H1 (cell line): ENCODE results near the gene MRPL4. TPM values are rescaled to one million over a fixed set of nuclear protein-coding genes. Genes with fewer than 3 reads are reported as not detected.

Experiments
- CTCF ChIA-PET: fragments of 300-600 bp; sonication (Branson Sonifier 250); formaldehyde crosslinking; loops from one replicate; lab custom pipeline; 2021; ENCODE audit not compliant: partially characterized antibody; lab: Charles Lee
- POLR2A ChIA-PET: fragments of 300-600 bp; sonication (Branson Sonifier 250); formaldehyde crosslinking; loops from one replicate; lab custom pipeline; 2021; ENCODE audit warnings: inconsistent platforms; ENCODE audit not compliant: partially characterized antibody; lab: Charles Lee
- DNase-seq, 2 experiments: peaks; one replicate each; pipeline versions ENCODE4 v3.0.0 to v3.0.0-alpha.2; 2010 to 2022; ENCODE audit warnings: low spot score in 2 of 2, low read depth in 1 of 2, mixed read lengths in 1 of 2
- FAIRE-seq: peaks from 2 replicates; lab custom pipeline; 2011; peaks lifted over from hg19 to GRCh38; lab: Jason Lieb, UNC
- H2AFZ ChIP-seq: 2 replicates; pipeline ENCODE4 v1.8.1; 2012; ENCODE audit warnings: low read length, inconsistent platforms
- H2AK5ac ChIP-seq: 2 replicates; pipeline ENCODE4 v1.6.1; 2013; ENCODE audit warnings: low read depth, low read length
- H2BK120ac ChIP-seq: replicated peaks from 2 replicates; pipeline ENCODE3; 2013; ENCODE audit warnings: low read depth, low read length, inconsistent platforms
- H2BK12ac ChIP-seq: 2 replicates; pipeline ENCODE4 v1.6.1; 2013; ENCODE audit warnings: low read depth, low read length
- H2BK15ac ChIP-seq: 2 replicates; pipeline ENCODE4 v1.6.1; 2013; ENCODE audit warnings: low read length
- H2BK20ac ChIP-seq: 2 replicates; pipeline ENCODE4 v1.6.1; 2013; ENCODE audit warnings: low read length
- H2BK5ac ChIP-seq: 2 replicates; pipeline ENCODE4 v1.6.1; 2013; ENCODE audit warnings: low read depth, low read length
- H3K14ac ChIP-seq: 2 replicates; pipeline ENCODE4 v1.6.1; 2013; ENCODE audit warnings: inconsistent platforms; ENCODE audit not compliant: insufficient read length
- H3K18ac ChIP-seq: 2 replicates; pipeline ENCODE4 v1.6.1; 2013; ENCODE audit warnings: low read length; ENCODE audit errors: extremely low read depth
- H3K23ac ChIP-seq: 2 replicates; pipeline ENCODE4 v1.6.1; 2013; ENCODE audit warnings: inconsistent platforms; ENCODE audit not compliant: insufficient read length
- H3K23me2 ChIP-seq: 2 replicates; pipeline ENCODE4 v1.6.1; 2013; ENCODE audit warnings: low read depth, low read length
- H3K27ac ChIP-seq: 2 replicates; pipeline ENCODE4 v1.6.1; 2011; ENCODE audit warnings: low read depth, low read length, inconsistent platforms
- H3K27me3 ChIP-seq, 4 experiments: replicated peaks in 1 of 4; 1 replicate in 1 of 4; 2 replicates in 3 of 4; pipeline versions ENCODE4 v1.6.1 to v1.8.1; 2011 to 2013; ENCODE audit warnings: low read length in 3 of 4, mild to moderate bottlenecking in 3 of 4, inconsistent platforms in 2 of 4, mixed read lengths in 2 of 4, moderate library complexity in 1 of 4; ENCODE audit not compliant: control insufficient read depth in 3 of 4, insufficient read depth in 3 of 4; ENCODE audit errors: extremely low read depth in 1 of 4
- H3K36me3 ChIP-seq, 4 experiments: 2 replicates each; pipeline versions ENCODE4 v1.6.1 to v1.8.1; 2011 to 2013; ENCODE audit warnings: mild to moderate bottlenecking in 4 of 4, low read length in 3 of 4, moderate library complexity in 2 of 4, control low read depth in 1 of 4, inconsistent platforms in 1 of 4; ENCODE audit not compliant: insufficient read depth in 4 of 4, control insufficient read depth in 2 of 4
- H3K4ac ChIP-seq: replicated peaks from 2 replicates; pipeline ENCODE3; 2013; ENCODE audit warnings: low read length, low read depth, mixed read lengths, inconsistent platforms; ENCODE audit not compliant: insufficient read length
- H3K4me1 ChIP-seq, 4 experiments: replicated peaks in 1 of 4; 1 replicate in 1 of 4; 2 replicates in 3 of 4; pipeline versions ENCODE4 v1.6.1 to v1.8.1; 2011 to 2013; ENCODE audit warnings: low read length in 3 of 4, inconsistent platforms in 2 of 4, mixed read lengths in 1 of 4; ENCODE audit not compliant: insufficient read depth in 4 of 4, control insufficient read depth in 3 of 4
- H3K4me2 ChIP-seq, 2 experiments: 2 replicates each; pipeline versions ENCODE4 v1.6.1 to v1.8.1; 2011 to 2013; ENCODE audit warnings: low read depth in 2 of 2, low read length in 2 of 2, control low read depth in 1 of 2, inconsistent platforms in 1 of 2, mild to moderate bottlenecking in 1 of 2; ENCODE audit not compliant: insufficient read depth in 1 of 2
- H3K4me3 ChIP-seq, 4 experiments: fragments of 200-600, 300-600 bp in 1 of 4; sonication (generic), shearing (Covaris generic), sonication (Bioruptor Twin) in 1 of 4; 2 replicates each; pipeline versions ENCODE4 v1.5.1 to v1.8.1; 2011 to 2016; ENCODE audit warnings: low read length in 4 of 4, low read depth in 3 of 4, control low read depth in 2 of 4, inconsistent platforms in 2 of 4, mild to moderate bottlenecking in 2 of 4, mixed read lengths in 1 of 4, moderate library complexity in 1 of 4; ENCODE audit not compliant: insufficient read depth in 2 of 4; ENCODE audit errors: extremely low read depth in 1 of 4
- H3K56ac ChIP-seq: replicated peaks from 2 replicates; pipeline ENCODE3; 2013; ENCODE audit warnings: low read depth, mild to moderate bottlenecking, mixed read lengths, low read length, inconsistent platforms; ENCODE audit not compliant: insufficient read length
- H3K79me1 ChIP-seq: 2 replicates; pipeline ENCODE4 v1.6.1; 2013; ENCODE audit warnings: low read depth, low read length, control low read depth
- H3K79me2 ChIP-seq, 2 experiments: 2 replicates each; pipeline versions ENCODE4 v1.6.1 to v1.8.1; 2012 to 2013; ENCODE audit warnings: low read length in 2 of 2, mild to moderate bottlenecking in 2 of 2, inconsistent platforms in 1 of 2; ENCODE audit not compliant: insufficient read depth in 2 of 2, control insufficient read depth in 1 of 2
- H3K9ac ChIP-seq, 4 experiments: replicated peaks in 1 of 4; 1 replicate in 1 of 4; 2 replicates in 3 of 4; pipeline versions ENCODE4 v1.6.1 to v1.8.1; 2011 to 2013; ENCODE audit warnings: low read depth in 3 of 4, low read length in 3 of 4, control low read depth in 2 of 4, mild to moderate bottlenecking in 2 of 4, moderate library complexity in 2 of 4, inconsistent platforms in 1 of 4; ENCODE audit errors: extremely low read depth in 1 of 4
- H3K9me3 ChIP-seq, 2 experiments: 2 replicates each; pipeline versions ENCODE4 v1.6.1 to v1.8.1; 2012 to 2013; ENCODE audit warnings: mild to moderate bottlenecking in 2 of 2, moderate library complexity in 2 of 2, control low read depth in 1 of 2, inconsistent platforms in 1 of 2, low read depth in 1 of 2, low read length in 1 of 2, mixed read lengths in 1 of 2; ENCODE audit not compliant: insufficient read depth in 2 of 2
- H4K20me1 ChIP-seq, 2 experiments: replicated peaks in 1 of 2; 2 replicates each; pipeline versions ENCODE3 to v1.8.1; 2011 to 2013; ENCODE audit warnings: inconsistent platforms in 2 of 2, low read length in 2 of 2, mild to moderate bottlenecking in 1 of 2; ENCODE audit not compliant: insufficient read depth in 2 of 2, control insufficient read depth in 1 of 2
- H4K5ac ChIP-seq: 2 replicates; pipeline ENCODE4 v1.6.1; 2013; ENCODE audit warnings: low read length, low read depth, mixed read lengths, inconsistent platforms; ENCODE audit not compliant: insufficient read length
- H4K8ac ChIP-seq: 2 replicates; pipeline ENCODE4 v1.8.0; 2013; ENCODE audit warnings: mild to moderate bottlenecking, moderate library complexity, low read length, inconsistent platforms; ENCODE audit not compliant: insufficient read depth; ENCODE audit errors: extremely low read depth
- H4K91ac ChIP-seq: replicated peaks from 2 replicates; pipeline ENCODE3; 2013; ENCODE audit warnings: low read length, mixed read lengths, inconsistent platforms; ENCODE audit not compliant: insufficient read length
- BACH1 ChIP-seq: IDR thresholded peaks from 2 replicates; pipeline ENCODE4 v1.6.1; 2012; ENCODE audit warnings: low read length, improper control_type of control experiment
- CEBPB ChIP-seq: IDR thresholded peaks from 2 replicates; pipeline ENCODE4 v1.6.1; 2012; ENCODE audit warnings: low read depth, low read length
- CREB1 ChIP-seq: IDR thresholded peaks from 2 replicates; pipeline ENCODE4 v1.6.1; 2012; ENCODE audit warnings: inconsistent platforms
- KDM1A ChIP-seq: fragments of 200-600, 300-600 bp; sonication (generic); IDR thresholded peaks from 2 replicates; pipeline ENCODE4 v1.7.1; 2016; ENCODE audit warnings: mild to moderate bottlenecking, low read length, borderline replicate concordance
- MAFK ChIP-seq: IDR thresholded peaks from 2 replicates; pipeline ENCODE4 v1.6.1; 2012; ENCODE audit warnings: low read depth, mild to moderate bottlenecking, improper control_type of control experiment, low read length
- POLR2AphosphoS5 ChIP-seq: IDR thresholded peaks from 2 replicates; pipeline ENCODE4 v1.6.1; 2011; ENCODE audit warnings: low read depth, low read length
- RBBP5 ChIP-seq: IDR thresholded peaks from 2 replicates; pipeline ENCODE4 v1.7.1; 2012; ENCODE audit warnings: low read depth, mild to moderate bottlenecking, inconsistent platforms, low read length, moderate library complexity, borderline replicate concordance
- SIN3A ChIP-seq, 2 experiments: IDR thresholded peaks in 1 of 2; conservative IDR thresholded peaks in 1 of 2; 2 replicates each; pipeline ENCODE4 v1.6.1; 2011 to 2012; ENCODE audit warnings: low read length in 2 of 2, improper control_type of control experiment in 1 of 2, low read depth in 1 of 2, mild to moderate bottlenecking in 1 of 2
- SP1 ChIP-seq: IDR thresholded peaks from 2 replicates; pipeline ENCODE4 v1.6.1; 2011; ENCODE audit warnings: low read depth, low read length
- TCF12 ChIP-seq: IDR thresholded peaks from 2 replicates; pipeline ENCODE4 v1.6.1; 2011; ENCODE audit warnings: low read depth, mild to moderate bottlenecking, low read length
- TEAD4 ChIP-seq: IDR thresholded peaks from 2 replicates; pipeline ENCODE4 v1.6.1; 2012; ENCODE audit warnings: low read depth, low read length, inconsistent platforms, mixed read lengths
- WGBS, 2 experiments: shearing (Covaris generic) in 1 of 2; methylation state at CpG; one replicate each; pipeline versions ENCODE4 v1.1.6 to v1.1.7; 2013 to 2015; ENCODE audit warnings: low lambda C conversion rate in 2 of 2, mixed read lengths in 2 of 2, inconsistent platforms in 1 of 2, low coverage in 1 of 2, missing lambda C conversion rate in 1 of 2; ENCODE audit not compliant: insufficient replicate concordance in 2 of 2, insufficient coverage in 1 of 2, insufficient read length in 1 of 2; ENCODE audit errors: extremely low coverage in 1 of 2, missing lambda C conversion rate in 1 of 2; 5-methylcytosine and 5-hydroxymethylcytosine counted together
- polyA plus RNA-seq, 7 experiments: library from polyadenylated mRNA; depleted of rRNA in 3 of 7; stranded (reverse) in 5 of 7; unstranded in 2 of 7; fragments of >200 nt in 5 of 7; fragments of 200-250 nt in 2 of 7; gene quantifications; 1 replicate in 5 of 7; 2 replicates in 1 of 7; 4 replicates in 1 of 7; pipeline versions ENCODE4 v1.2.1 to v1.2.3, GENCODE V29; 2011 to 2013; ENCODE audit warnings: missing spikeins in 2 of 7, mixed read lengths in 2 of 7
- total RNA-seq: library from RNA; stranded (reverse); fragmentation: NEBNext Ultra II Directional; extraction: Animal tissue kit (Norgen Biotek cat#: 25700); gene quantifications from 2 replicates; pipeline ENCODE4 v1.2.1, GENCODE V29; 2021
- TF ChIP-seq, protein P1 (sequence below): IDR thresholded peaks from 2 replicates; pipeline ENCODE4 v1.6.1; 2011; ENCODE audit warnings: low read depth, mild to moderate bottlenecking, low read length; ENCODE audit not compliant: insufficient read depth

MRPL4 gene
- total and polyA plus RNA-seq, 2 of the 8 experiments (the other 6 are each of a cell fraction or from before 2014, with no cell fraction given): 82.3 to 187 TPM

DNA sequence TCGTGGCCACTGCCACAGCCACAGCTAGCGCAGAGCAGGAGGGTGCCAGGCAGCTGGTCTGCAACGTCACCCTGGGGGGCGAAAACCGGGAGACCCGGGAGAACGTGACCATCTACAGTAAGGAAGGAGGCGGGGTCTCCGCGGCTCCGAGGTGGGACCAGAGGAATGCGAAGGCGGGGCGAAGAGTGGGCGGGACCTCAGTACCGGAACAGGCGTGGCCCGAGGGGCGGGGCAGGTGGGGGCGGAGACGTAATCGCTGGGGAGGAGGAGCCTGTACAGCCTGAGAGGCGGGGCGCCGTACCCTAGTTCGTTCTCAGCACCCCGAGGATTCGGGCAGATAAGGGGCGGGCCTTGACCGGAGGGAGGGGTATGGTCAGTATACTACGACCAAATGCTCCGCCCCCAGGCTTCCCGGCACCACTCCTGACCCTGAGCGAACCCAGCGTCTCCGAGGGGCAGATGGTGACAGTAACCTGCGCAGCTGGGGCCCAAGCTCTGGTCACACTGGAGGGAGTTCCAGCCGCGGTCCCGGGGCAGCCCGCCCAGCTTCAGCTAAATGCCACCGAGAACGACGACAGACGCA lies 40.3 kb downstream of the MRPL4 start:
- WGBS, 2 experiments: 2% methylated on average over 44 of the region's 45 CpGs; no CpG with 5 or more reads in 1 of the 2 experiments
- no peak overlapping the region for H4K91ac ChIP-seq
- H3K27ac ChIP-seq: no peak overlapping the region
- peaks cover 35% of the 10 kb centered on the region; the same call in 1 of the 2 replicates for H3K23me2 ChIP-seq
- no peak overlapping the region for H3K56ac ChIP-seq
- ChIA-PET POLR2A (interaction anchor here (0.6 to 2.4 kb wide), 8 partner anchors 13 to 366 kb away, joined by 3 to 8 read pairs (median 4); partner anchors contain the start of genes FDX2, ICAM1 and RAVER1), CTCF (interaction anchor here (0.9 to 3.7 kb wide), 9 partner anchors 22 to 124 kb away, joined by 3 to 29 read pairs (median 4); partner anchors contain the start of gene ICAM1)
- H4K5ac ChIP-seq: no peak overlapping the region
- peak overlapping the region; percentile 3; the same call in 1 of the 2 replicates for H4K8ac ChIP-seq
- H3K23ac ChIP-seq: no peak overlapping the region
- FAIRE-seq: no peak
- H2AFZ ChIP-seq: peak overlapping the region; percentile 25; the same call in 1 of the 2 replicates
- DNase-seq: peak; percentile 82 to 100
- no peaks in the 10 kb centered on the region for H3K36me3 ChIP-seq
- no peak overlapping the region for H2BK120ac ChIP-seq
- no peaks in the 10 kb centered on the region for H3K9me3 ChIP-seq
- no peaks in the 10 kb centered on the region for H3K79me2 ChIP-seq
- H3K9ac ChIP-seq: no peak overlapping the region
- H3K27me3 ChIP-seq: peaks cover 58 to 96% (median 89%) of the 10 kb centered on the region in 4 experiments
- H2BK12ac ChIP-seq: peak overlapping the region; percentile 30; the same call in 1 of the 2 replicates
- TF ChIP-seq TEAD4 (peak; percentile 63), SIN3A (conservative IDR thresholded peaks at IDR 0.05 in 1 of 2, IDR thresholded peaks at IDR 0.05 in 1 of 2; ENCODE audit: low read depth in 1 of 2, low read length in 2 of 2) (no peak), BACH1 (no peak), KDM1A (no peak), MAFK (no peak), RBBP5 (peak; percentile 44; the same call in 1 of the 2 replicates), POLR2AphosphoS5 (no peak), CEBPB (no peak), TCF12 (no peak), SP1 (peak; percentile 83; the same call in 1 of the 2 replicates), CREB1 (peak; percentile 41; the same call in 1 of the 2 replicates)
- TF ChIP-seq, protein P1, sequence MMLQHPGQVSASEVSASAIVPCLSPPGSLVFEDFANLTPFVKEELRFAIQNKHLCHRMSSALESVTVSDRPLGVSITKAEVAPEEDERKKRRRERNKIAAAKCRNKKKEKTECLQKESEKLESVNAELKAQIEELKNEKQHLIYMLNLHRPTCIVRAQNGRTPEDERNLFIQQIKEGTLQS: no peak
- peak overlapping the region; percentile 81 to 100 for H3K4me2 ChIP-seq
- peaks cover 0 to 51% (median 24%) of the 10 kb centered on the region in 4 experiments; a peak in 6 of 7 replicates for H3K4me1 ChIP-seq
- no peak overlapping the region for H3K18ac ChIP-seq
- no peaks in the 10 kb centered on the region for H3K79me1 ChIP-seq
- H2BK20ac ChIP-seq: no peak overlapping the region
- no peak overlapping the region; the same call in 1 of the 2 replicates for H2BK5ac ChIP-seq
- no peak overlapping the region for H3K4ac ChIP-seq
- H3K4me3 ChIP-seq: peak overlapping the region; percentile 38 to 67 (median 60); a peak in 7 of 8 replicates
- H4K20me1 ChIP-seq: peaks cover 0 to 26% of the 10 kb centered on the region in 2 experiments
- no peak overlapping the region for H2AK5ac ChIP-seq
- H2BK15ac ChIP-seq: peak overlapping the region; percentile 24; the same call in 1 of the 2 replicates
- H3K14ac ChIP-seq: no peak overlapping the region
